ENCODE data around the gene KIF19. TPM values are rescaled to one million over a fixed set of nuclear protein-coding genes. Genes with fewer than 3 reads are reported as not detected.
A peak's percentile ranks its signal among the peaks of the same experiment; 100 is the strongest.

Gene KIF19
- polyA plus RNA-seq, 3 donors, result not detected

GRCh38 chr17:74343121-74343520, 17.1 kb downstream of the KIF19 start:
- H3K4me1 ChIP-seq (ENCODE audit: control insufficient read depth in 1 of 2, insufficient read depth in 2 of 2, low read length in 2 of 2), result no peaks in the 10 kb centered on the region
- H3K27me3 ChIP-seq (ENCODE audit: control insufficient read depth in 2 of 2, insufficient read depth in 2 of 2, low read length in 2 of 2), result no peaks in the 10 kb centered on the region
- H3K36me3 Mint-ChIP-seq, result no peaks in the 10 kb centered on the region
- peaks cover 7 to 14% (median 13%) of the 10 kb centered on the region in 3 donors for H3K27me3 Mint-ChIP-seq (ENCODE audit: low read depth in 3 of 3)
- no peak overlapping the region for H3K27ac ChIP-seq (ENCODE audit: low read depth in 1 of 2, low read length in 2 of 2)
- DNase-seq, result no peak
- H3K4me1 Mint-ChIP-seq, result no peaks in the 10 kb centered on the region
- no peak overlapping the region for H3K9ac ChIP-seq (ENCODE audit: insufficient read depth, low read length, poor library complexity, severe bottlenecking)
- H3K9me3 Mint-ChIP-seq, result peaks cover 0 to 2% (median 0%) of the 10 kb centered on the region in 7 donors
- no peaks in the 10 kb centered on the region for H4K20me1 ChIP-seq (ENCODE audit: insufficient read depth, low read length)
- H3K9me3 ChIP-seq (replicated peaks in 1 of 2; ENCODE audit: control insufficient read depth in 1 of 2, insufficient read depth in 1 of 2, low read length in 2 of 2), result no peaks in the 10 kb centered on the region
- 91% methylated on average over 4 of the region's 8 CpGs for WGBS (ENCODE audit: insufficient coverage)
- no peak overlapping the region for H3K4me3 ChIP-seq (replicated peaks in 1 of 3; ENCODE audit: low read depth in 2 of 3, low read length in 3 of 3)
- TF ChIP-seq CTCF (IDR thresholded peaks at IDR 0.05), result no peak
- no peak overlapping the region for H3K4me2 ChIP-seq (replicated peaks; ENCODE audit: extremely low read depth, low read length, poor library complexity, severe bottlenecking)
- H3K36me3 ChIP-seq (replicated peaks in 1 of 2; ENCODE audit: control insufficient read depth in 1 of 2, insufficient read depth in 2 of 2, low read length in 2 of 2), result no peaks in the 10 kb centered on the region
- peak overlapping the region in 1 of 7 donors; percentile 48 for H3K27ac Mint-ChIP-seq
- intact Hi-C loops (cut with micrococcal nuclease), result no loop called here
- H2AFZ ChIP-seq (ENCODE audit: insufficient read depth, low read depth, low read length, poor library complexity, severe bottlenecking), result no peak overlapping the region
- H3K79me2 ChIP-seq (ENCODE audit: insufficient read depth, low read length), result no peaks in the 10 kb centered on the region
- no peak overlapping the region for H3K4me3 Mint-ChIP-seq

GRCh38 chr17:74343526-74344284, 17.7 kb downstream of the KIF19 start:
- no peaks in the 10 kb centered on the region for H3K4me1 ChIP-seq (ENCODE audit: control insufficient read depth in 1 of 2, insufficient read depth in 2 of 2, low read length in 2 of 2)
- WGBS (ENCODE audit: insufficient coverage), result 85% methylated on average over 7 of the region's 9 CpGs
- H3K27me3 ChIP-seq (ENCODE audit: control insufficient read depth in 2 of 2, insufficient read depth in 2 of 2, low read length in 2 of 2), result no peaks in the 10 kb centered on the region

More at GRCh38 chr17:74343526-74344284, 17.7 kb downstream of the KIF19 start:
- H2AFZ ChIP-seq (ENCODE audit: insufficient read depth, low read depth, low read length, poor library complexity, severe bottlenecking), result no peak overlapping the region
- peaks cover 9 to 14% (median 11%) of the 10 kb centered on the region in 3 donors for H3K27me3 Mint-ChIP-seq (ENCODE audit: low read depth in 3 of 3)
- H3K79me2 ChIP-seq (ENCODE audit: insufficient read depth, low read length), result no peaks in the 10 kb centered on the region
- no peaks in the 10 kb centered on the region for H4K20me1 ChIP-seq (ENCODE audit: insufficient read depth, low read length)
- DNase-seq, result no peak
- H3K4me2 ChIP-seq (replicated peaks; ENCODE audit: extremely low read depth, low read length, poor library complexity, severe bottlenecking), result no peak overlapping the region
- intact Hi-C loops (cut with micrococcal nuclease), result no loop called here
- no peaks in the 10 kb centered on the region for H3K9me3 ChIP-seq (replicated peaks in 1 of 2; ENCODE audit: control insufficient read depth in 1 of 2, insufficient read depth in 1 of 2, low read length in 2 of 2)
- H3K27ac ChIP-seq (ENCODE audit: low read depth in 1 of 2, low read length in 2 of 2), result no peak overlapping the region
- no peaks in the 10 kb centered on the region for H3K4me1 Mint-ChIP-seq
- H3K27ac Mint-ChIP-seq, result peak overlapping the region in 1 of 7 donors; percentile 48
- no peak for TF ChIP-seq CTCF (IDR thresholded peaks at IDR 0.05)
- H3K4me3 ChIP-seq (replicated peaks in 1 of 3; ENCODE audit: low read depth in 2 of 3, low read length in 3 of 3), result no peak overlapping the region
- H3K9ac ChIP-seq (ENCODE audit: insufficient read depth, low read length, poor library complexity, severe bottlenecking), result no peak overlapping the region
- H3K9me3 Mint-ChIP-seq, result peaks cover 0 to 2% (median 0%) of the 10 kb centered on the region in 7 donors
- no peaks in the 10 kb centered on the region for H3K36me3 Mint-ChIP-seq
- no peak overlapping the region for H3K4me3 Mint-ChIP-seq
- H3K36me3 ChIP-seq (replicated peaks in 1 of 2; ENCODE audit: control insufficient read depth in 1 of 2, insufficient read depth in 2 of 2, low read length in 2 of 2), result no peaks in the 10 kb centered on the region

Data from CD14-positive monocyte (primary cell).